GM18517 (cell line): Measurements from ENCODE around the gene PLOD1.
"Not testable (repeated sequence)": the region's sequence is repeated elsewhere in the genome, so short reads cannot be mapped to it uniquely, and the experiment has no call there.

Source experiments
- ATAC-seq: cut with Tn5 transposase; IDR thresholded peaks from one replicate; pipeline ENCODE4 v1.9.1; 2021; ENCODE audit warnings: mild to moderate bottlenecking, moderate library complexity; ENCODE audit not compliant: unreplicated experiment

The PLOD1 gene

GRCh38 chr1:11938722-11939526, 4.4 kb downstream of the PLOD1 start:
- ATAC-seq: no peak

DNA sequence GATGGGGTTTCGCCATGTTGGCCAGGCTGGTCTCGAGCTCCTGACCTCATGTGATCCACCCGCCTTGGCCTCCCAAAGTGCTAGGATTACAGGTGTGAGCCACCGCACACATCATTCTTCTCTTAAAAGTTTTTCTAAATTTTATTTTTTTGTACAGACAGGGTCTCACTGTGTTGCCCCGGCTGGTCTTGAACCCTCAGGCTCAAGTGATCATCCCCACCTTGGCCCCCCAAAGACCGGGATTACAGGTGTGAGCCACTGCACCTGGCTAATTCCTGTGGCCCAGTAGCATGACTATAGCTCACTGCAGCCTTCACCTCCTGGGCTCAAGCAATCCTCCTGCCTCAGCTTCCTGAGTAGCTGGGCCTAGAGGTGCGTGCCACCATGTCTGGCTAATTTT, 5.3 kb downstream of the PLOD1 start:
- ATAC-seq: not testable (repeated sequence)

- ATAC-seq: no peak
These were observed 5.9 kb downstream of the PLOD1 start for GRCh38 chr1:11940260-11940921.

DNA sequence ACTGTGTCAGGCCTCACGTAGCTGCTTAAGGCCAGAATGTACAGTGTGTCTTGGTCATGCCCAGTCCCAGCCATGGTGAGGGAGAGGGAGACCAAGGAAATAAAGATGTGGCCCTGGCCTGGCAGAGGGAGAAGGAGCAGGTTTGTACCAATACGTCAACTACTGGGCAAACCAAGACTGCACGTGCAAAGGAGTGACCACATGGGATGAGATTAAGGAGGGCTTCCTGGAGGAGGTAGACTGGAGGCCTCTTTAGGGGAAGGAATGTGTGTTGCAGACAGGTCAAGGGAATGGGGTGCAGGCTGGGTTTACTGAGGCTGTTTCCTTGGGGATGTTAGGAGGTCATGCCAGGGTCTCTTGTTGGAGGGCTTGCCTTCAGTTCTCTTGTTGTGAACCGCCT, 7.8 kb downstream of the PLOD1 start:
- ATAC-seq: no peak

DNA sequence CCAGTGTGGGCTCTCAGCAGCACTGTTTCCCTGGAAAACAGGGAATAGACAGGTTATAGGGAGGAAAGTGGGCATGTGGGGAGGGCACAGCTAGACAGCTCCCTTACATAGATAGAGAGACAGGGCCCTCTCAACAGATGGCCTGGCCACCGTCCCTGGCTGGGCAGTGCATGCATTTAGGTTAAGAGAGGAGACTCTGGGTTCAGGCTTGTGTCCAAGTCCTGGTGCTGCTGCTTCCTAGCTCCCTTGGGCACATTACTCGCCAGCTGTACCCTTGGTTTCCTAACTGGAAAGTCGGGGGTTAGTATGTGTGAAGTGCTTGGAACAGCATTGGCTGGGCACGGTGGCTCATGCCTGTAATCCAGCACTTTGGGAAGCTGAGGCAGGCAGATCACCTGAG, 9.1 kb downstream of the PLOD1 start:
- ATAC-seq: no peak

DNA sequence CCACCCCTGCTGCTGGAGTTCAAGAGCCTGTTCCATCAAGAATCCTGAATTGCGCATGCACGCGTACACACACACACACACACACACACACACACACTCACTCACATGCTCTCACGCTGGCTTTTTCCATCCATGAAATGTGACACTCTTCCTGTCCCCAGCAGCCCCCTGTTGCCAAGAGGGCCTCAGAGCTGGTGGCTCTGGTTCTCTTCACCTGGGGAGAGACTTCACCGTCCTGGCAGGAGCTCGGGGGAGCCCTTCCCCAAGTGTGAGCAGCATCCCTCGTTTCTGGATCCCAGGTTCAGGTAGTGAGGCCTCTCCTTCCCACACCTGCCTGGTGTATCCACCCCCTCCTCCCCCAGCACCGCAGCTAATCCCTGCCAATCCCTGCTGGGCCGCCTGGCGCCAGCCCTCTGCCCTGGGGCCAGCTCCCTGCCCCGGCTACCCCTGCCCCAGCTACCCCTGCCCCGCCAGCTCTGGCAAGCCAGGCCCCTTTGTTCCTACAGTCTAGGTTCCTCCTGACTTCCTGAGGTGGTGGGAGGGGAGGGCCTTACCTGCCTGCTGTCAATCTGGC, 9.9 kb downstream of the PLOD1 start:
- no peak for ATAC-seq

GRCh38 chr1:11946647-11947046, 12.1 kb downstream of the PLOD1 start:
- ATAC-seq: no peak

- ATAC-seq: no peak
These were observed 14.4 kb downstream of the PLOD1 start for GRCh38 chr1:11948822-11949458.

DNA sequence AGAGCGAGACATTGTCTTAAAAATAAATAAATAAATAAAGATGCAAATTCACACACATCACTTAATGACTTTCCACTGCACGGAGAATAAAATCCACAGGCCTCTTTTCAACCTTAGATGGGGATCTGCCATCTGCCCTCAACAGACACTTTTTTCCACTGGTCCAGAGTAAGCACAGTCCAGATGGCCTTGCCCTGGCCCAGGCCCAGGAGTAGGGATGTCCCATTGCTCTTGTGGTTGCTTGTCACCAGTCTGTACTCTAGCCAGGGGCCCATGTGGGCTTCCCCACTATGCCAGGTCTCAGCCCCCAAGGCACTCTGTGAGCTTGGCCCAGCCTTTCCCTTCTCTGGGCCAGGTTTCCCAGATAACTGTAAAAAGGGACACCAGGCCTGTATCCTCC, 17.4 kb downstream of the PLOD1 start:
- ATAC-seq: no peak

DNA sequence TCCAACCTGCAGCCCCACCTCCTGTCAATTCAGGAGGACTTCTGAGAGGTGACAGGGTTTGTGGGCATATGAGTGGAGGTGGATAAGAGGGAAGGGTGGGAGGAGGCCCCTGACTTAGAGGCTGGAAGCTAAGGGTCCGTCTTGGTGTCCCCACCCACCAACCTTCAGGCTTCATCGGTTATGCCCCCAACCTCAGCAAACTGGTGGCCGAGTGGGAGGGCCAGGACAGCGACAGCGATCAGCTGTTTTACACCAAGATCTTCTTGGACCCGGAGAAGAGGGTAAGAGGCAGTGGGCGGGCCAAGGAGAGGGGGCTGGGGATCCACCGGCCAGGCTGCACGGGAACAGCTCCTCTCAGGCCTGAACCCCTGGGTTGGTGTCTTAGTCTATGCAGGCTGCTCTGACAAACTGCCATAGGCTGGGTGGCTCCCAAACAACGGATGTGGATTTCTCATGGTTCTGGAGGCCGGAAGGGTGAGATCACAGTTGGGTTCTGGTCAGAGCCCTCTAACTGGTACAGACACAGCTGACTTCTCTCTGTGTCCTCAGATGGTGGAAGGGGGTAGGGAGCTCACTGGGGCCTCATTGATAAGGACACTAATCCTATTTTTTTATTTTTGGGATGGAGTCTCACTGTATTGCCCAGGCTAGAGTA, 18.1 kb downstream of the PLOD1 start:
- no peak for ATAC-seq

- ATAC-seq: no peak
These were observed 20.7 kb downstream of the PLOD1 start for GRCh38 chr1:11955221-11955620.

GRCh38 chr1:11957398-11957797, 22.9 kb downstream of the PLOD1 start:
- ATAC-seq: no peak

DNA sequence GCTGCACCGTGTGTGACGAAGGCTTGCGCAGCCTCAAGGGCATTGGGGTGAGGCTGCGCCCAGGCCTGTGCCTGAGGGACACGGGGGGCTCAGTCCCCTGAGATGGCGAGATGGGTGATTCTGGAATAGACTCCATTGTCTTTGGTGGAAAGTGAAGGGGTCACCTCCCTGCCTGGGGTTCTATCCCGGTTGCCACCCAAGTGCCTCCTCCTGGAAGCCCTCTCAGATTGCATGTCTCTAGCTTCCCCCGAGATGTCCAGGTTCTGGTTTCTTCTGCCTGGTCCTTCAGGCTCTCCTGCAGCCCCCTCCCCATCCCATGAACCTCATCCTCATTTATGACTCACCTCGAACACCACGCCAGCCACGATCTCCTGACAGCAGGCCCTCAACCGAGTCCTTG, 23.4 kb downstream of the PLOD1 start:
- no peak for ATAC-seq

DNA sequence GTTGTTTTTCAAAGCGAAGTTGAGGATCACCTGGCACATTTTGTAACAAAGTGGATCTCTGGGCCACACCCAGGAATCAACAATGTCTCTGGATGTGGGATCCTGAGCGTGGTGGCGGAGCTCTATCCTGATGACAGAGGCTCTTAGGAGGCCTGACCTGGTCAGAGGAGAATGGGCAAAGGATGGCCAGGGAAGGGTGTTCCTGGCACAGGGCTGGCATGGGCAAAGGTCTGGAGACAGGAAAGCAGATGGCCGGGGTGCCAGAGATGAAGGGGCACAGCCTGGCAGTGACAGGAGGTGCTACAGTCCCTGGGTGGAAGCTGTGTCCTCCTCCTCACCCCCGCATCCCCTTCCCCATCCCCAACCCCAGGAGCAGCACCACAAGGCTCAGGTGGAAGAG, 25.8 kb downstream of the PLOD1 start:
- ATAC-seq: no peak

- no peak for ATAC-seq
These were observed 26.2 kb downstream of the PLOD1 start for GRCh38 chr1:11960715-11961114.

- ATAC-seq: no peak
These were observed 26.7 kb downstream of the PLOD1 start for GRCh38 chr1:11961230-11961629.

DNA sequence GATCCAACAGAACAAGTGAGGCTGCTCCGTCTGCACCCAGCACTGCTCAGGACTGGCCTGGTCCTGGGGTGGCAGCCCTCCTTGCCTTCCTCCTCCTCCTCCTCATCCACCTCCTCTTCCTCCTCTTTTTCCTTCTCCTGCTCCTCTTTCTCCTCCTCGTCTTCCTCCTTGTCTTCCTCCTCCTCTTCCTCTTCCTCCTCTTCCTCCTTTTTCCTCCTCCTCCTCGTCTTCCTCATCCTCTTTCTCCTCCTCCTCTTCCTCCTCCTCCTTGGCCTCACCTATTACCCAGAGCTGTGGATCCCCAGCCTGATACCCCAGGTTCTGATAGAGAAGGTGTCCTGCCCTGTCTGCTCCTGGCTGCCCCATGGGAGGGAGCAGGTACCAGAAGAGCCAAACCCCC, 29.1 kb downstream of the PLOD1 start:
- ATAC-seq: no peak

DNA sequence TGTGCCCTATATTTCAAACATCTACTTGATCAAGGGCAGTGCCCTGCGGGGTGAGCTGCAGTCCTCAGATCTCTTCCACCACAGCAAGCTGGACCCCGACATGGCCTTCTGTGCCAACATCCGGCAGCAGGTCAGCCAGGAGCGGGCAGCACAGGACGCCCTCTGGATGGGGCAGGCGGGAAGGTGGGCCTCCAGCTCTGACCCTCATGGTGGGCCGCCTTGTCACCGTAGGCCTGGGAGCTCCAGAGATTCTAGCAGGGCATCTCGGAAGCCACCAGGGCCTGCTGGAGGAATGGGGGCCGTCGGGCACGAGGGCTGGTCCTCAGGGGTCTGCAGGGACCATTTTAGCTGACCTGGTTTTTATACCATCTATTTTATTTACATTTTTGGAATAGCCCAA, 30.1 kb downstream of the PLOD1 start:
- ATAC-seq: no peak

- no peak for ATAC-seq
These were observed 32.6 kb downstream of the PLOD1 start for GRCh38 chr1:11967028-11967547.

DNA sequence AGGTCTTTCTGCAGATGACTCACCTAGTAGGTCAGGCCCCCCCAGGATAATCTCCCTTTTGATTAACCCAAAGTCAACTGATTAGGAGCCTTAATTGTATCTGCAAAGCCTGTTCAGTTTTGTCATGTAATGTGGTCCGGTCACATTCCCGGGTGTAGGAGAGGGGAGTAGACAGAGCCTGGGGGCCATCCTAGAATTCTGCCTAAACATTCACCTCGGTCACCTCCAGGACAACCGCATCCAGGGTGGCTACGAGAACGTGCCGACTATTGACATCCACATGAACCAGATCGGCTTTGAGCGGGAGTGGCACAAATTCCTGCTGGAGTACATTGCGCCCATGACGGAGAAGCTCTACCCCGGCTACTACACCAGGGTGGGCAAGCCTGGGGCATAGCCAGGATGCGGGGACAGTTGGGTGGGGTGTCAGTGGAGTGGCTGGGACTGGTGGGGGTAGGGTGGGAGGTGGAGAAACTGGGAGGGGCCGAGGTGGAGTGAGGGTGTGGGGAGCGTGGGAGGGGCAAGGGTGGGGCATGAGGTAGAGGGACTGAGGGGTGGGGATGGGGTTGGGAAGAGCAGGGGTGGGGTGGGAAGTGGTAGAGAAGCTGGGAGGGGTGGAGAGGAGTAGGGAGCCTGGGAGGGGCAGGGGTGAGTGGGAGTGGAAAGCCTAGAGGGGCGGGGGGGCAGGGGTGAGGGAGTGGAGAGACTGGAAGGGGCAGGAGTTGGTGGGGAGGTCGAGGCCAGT, 36.1 kb downstream of the PLOD1 start:
- no peak for ATAC-seq
